K562 (cell line): Measurements from ENCODE around the gene KCTD21. TPM values are rescaled to one million over a fixed set of nuclear protein-coding genes. Genes with fewer than 3 reads are reported as not detected.

Source experiments
- CREB3 ChIP-seq: fragments of 450-650 bp; conservative IDR thresholded peaks from 2 replicates; pipeline ENCODE4 v1.6.1; 2016; ENCODE audit warnings: missing genetic modification characterization, low read depth, mild to moderate bottlenecking, missing compliant biosample characterization, moderate library complexity
- CTBP1 ChIP-seq: fragments of 450-650 bp; IDR thresholded peaks from 2 replicates; pipeline ENCODE4 v1.6.1; 2016; ENCODE audit warnings: borderline replicate concordance
- E2F3 ChIP-seq: fragments of 250-450 bp; sonication (Bioruptor Pico); IDR thresholded peaks from 2 replicates; pipeline ENCODE4 v1.4.0; 2020; ENCODE audit warnings: mild to moderate bottlenecking
- HDAC2 ChIP-seq: fragments of 450-650 bp; IDR thresholded peaks from 2 replicates; pipeline ENCODE4 v1.6.1; 2016; ENCODE audit warnings: mild to moderate bottlenecking
- HDAC3 ChIP-seq: fragments of 450-650 bp; IDR thresholded peaks from 2 replicates; pipeline ENCODE4 v1.6.1; 2018; ENCODE audit warnings: borderline replicate concordance, mild to moderate bottlenecking, moderate library complexity; ENCODE audit not compliant: partially characterized antibody
- JUND ChIP-seq, 2 experiments: IDR thresholded peaks; 2 replicates in 1 of 2; 3 replicates in 1 of 2; pipeline ENCODE4 v1.6.1; 2011; ENCODE audit warnings: borderline replicate concordance in 2 of 2, low read depth in 2 of 2, low read length in 2 of 2, improper control_type of control experiment in 1 of 2, missing biosample characterization in 1 of 2, missing genetic modification characterization in 1 of 2, missing genetic modification reagents in 1 of 2
- KHSRP ChIP-seq: fragments of 450-650 bp; IDR thresholded peaks from 2 replicates; pipeline ENCODE4 v1.6.1; 2017
- MCM5 ChIP-seq: fragments of 450-650 bp; IDR thresholded peaks from 2 replicates; pipeline ENCODE4 v1.6.1; 2016; ENCODE audit warnings: low read depth
- NCOA6 ChIP-seq: fragments of 450-650 bp; IDR thresholded peaks from 2 replicates; pipeline ENCODE4 v1.6.1; 2017; ENCODE audit warnings: mild to moderate bottlenecking
- NR2C2 ChIP-seq, 2 experiments: fragments of 200-800 bp in 1 of 2; sonication (Bioruptor generic) in 1 of 2; sonication (generic) in 1 of 2; formaldehyde crosslinking in 1 of 2; IDR thresholded peaks; 2 replicates each; pipeline versions ENCODE4 v1.6.1 to v1.8.0; 2016 to 2022; ENCODE audit warnings: mild to moderate bottlenecking in 1 of 2, missing compliant biosample characterization in 1 of 2, missing genetic modification characterization in 1 of 2, missing genetic modification reagents in 1 of 2
- SMARCC2 ChIP-seq: fragments of 450-650 bp; IDR thresholded peaks from 2 replicates; pipeline ENCODE4 v1.6.1; 2017; ENCODE audit warnings: antibody characterized with exemption, moderate library complexity, mild to moderate bottlenecking, low read depth
- ZBTB8A ChIP-seq: fragments of 450-650 bp; IDR thresholded peaks from 2 replicates; pipeline ENCODE4 v1.6.1; 2018; ENCODE audit warnings: mild to moderate bottlenecking, moderate library complexity; ENCODE audit not compliant: partially characterized antibody
- ZC3H4 ChIP-seq: sonication (generic); formaldehyde crosslinking; IDR thresholded peaks from 2 replicates; pipeline ENCODE4 v1.9.0; 2021; ENCODE audit warnings: missing genetic modification reagents, borderline replicate concordance
- ZC3H8 ChIP-seq: fragments of 450-650 bp; IDR thresholded peaks from 2 replicates; pipeline ENCODE4 v1.6.1; 2017
- ZFP36 ChIP-seq: fragments of 150-350 bp; IDR thresholded peaks from 2 replicates; pipeline ENCODE4 v1.6.1; 2018; ENCODE audit warnings: low read length, low read depth; ENCODE audit not compliant: partially characterized antibody
- ZNF175 ChIP-seq: fragments of 200-800 bp; sonication (Bioruptor generic); IDR thresholded peaks from 2 replicates; pipeline ENCODE4 v1.6.1; 2016; ENCODE audit warnings: low read depth, mild to moderate bottlenecking, missing genetic modification characterization, missing compliant biosample characterization
- ZNF561 ChIP-seq: fragments of 450-650 bp; formaldehyde crosslinking; conservative IDR thresholded peaks from 2 replicates; pipeline ENCODE4 v1.4.0; 2020; ENCODE audit warnings: mild to moderate bottlenecking, moderate library complexity
- polyA plus RNA-seq, 8 experiments: library from polyadenylated mRNA; depleted of rRNA in 4 of 8; stranded (reverse) in 5 of 8; unstranded in 3 of 8; fragments of >200 nt; fragmentation: Nextera tagmentation in 2 of 8; fragmentation: Illumina TruSeq in 1 of 8; extraction: Ambion mirVana in 2 of 8; extraction: Trizol in 1 of 8; gene quantifications; 2 replicates each; pipeline versions ENCODE4 v1.2.1 to v1.2.3, GENCODE V29; 2011 to 2014; ENCODE audit warnings: inconsistent platforms in 1 of 8, missing spikeins in 1 of 8
- total RNA-seq, 7 experiments: library from RNA; depleted of rRNA in 6 of 7; stranded (reverse); fragments of >200 nt in 6 of 7; fragmentation: Illumina TruSeq in 2 of 7; extraction: Trizol in 2 of 7; gene quantifications; 2 replicates each; pipeline versions ENCODE4 v1.2.1 to v1.2.3, GENCODE V29; 2011 to 2021; ENCODE audit warnings: low replicate concordance in 1 of 7
- TF ChIP-seq, protein P1 (sequence below): fragments of 450-650 bp; IDR thresholded peaks from 2 replicates; pipeline ENCODE4 v1.6.1; 2018; ENCODE audit not compliant: partially characterized antibody
- TF ChIP-seq, protein P2 (sequence below): fragments of 450-650 bp; formaldehyde crosslinking; IDR thresholded peaks from 2 replicates; pipeline ENCODE4 v1.4.0; 2022; ENCODE audit warnings: missing genetic modification characterization

The KCTD21 gene
- total and polyA plus RNA-seq, 9 of the 15 experiments (the other 6 are each of a cell fraction or from before 2014, with no cell fraction given), result 0.34 to 5.4 (median 1.9) TPM

- TF ChIP-seq JUND (IDR thresholded peaks at IDR 0.05; ENCODE audit: borderline replicate concordance, low read depth, low read length) (peak; percentile 44; the same call in 1 of the 2 replicates), JUND (tag; IDR thresholded peaks at IDR 0.05; ENCODE audit: borderline replicate concordance, low read depth, low read length) (peak; percentile 38; the same call in 2 of the 3 replicates), MCM5 (no peak), E2F3 (CRISPR knock-in tag) (no peak), KHSRP (no peak), HDAC3 (peak; percentile 80), NR2C2 (CRISPR knock-in tag; IDR thresholded peaks at IDR 0.05) (peak; percentile 59; the same call in 1 of the 2 replicates), NR2C2 (tag; IDR thresholded peaks at IDR 0.05) (peak; percentile 98), HDAC2 (peak; percentile 52; the same call in 1 of the 2 replicates), NCOA6 (no peak), ZC3H8 (no peak), CREB3 (tag) (no peak), ZBTB8A (no peak), ZNF175 (CRISPR knock-in tag) (0 out of 2 replicates have a peak, but pooled peaks have one; percentile 15), ZFP36 (no peak), SMARCC2 (peak; percentile 20; the same call in 1 of the 2 replicates), ZC3H4 (no peak), CTBP1 (peak; percentile 23; the same call in 1 of the 2 replicates), ZNF561 (no peak)
- TF ChIP-seq, protein P1, sequence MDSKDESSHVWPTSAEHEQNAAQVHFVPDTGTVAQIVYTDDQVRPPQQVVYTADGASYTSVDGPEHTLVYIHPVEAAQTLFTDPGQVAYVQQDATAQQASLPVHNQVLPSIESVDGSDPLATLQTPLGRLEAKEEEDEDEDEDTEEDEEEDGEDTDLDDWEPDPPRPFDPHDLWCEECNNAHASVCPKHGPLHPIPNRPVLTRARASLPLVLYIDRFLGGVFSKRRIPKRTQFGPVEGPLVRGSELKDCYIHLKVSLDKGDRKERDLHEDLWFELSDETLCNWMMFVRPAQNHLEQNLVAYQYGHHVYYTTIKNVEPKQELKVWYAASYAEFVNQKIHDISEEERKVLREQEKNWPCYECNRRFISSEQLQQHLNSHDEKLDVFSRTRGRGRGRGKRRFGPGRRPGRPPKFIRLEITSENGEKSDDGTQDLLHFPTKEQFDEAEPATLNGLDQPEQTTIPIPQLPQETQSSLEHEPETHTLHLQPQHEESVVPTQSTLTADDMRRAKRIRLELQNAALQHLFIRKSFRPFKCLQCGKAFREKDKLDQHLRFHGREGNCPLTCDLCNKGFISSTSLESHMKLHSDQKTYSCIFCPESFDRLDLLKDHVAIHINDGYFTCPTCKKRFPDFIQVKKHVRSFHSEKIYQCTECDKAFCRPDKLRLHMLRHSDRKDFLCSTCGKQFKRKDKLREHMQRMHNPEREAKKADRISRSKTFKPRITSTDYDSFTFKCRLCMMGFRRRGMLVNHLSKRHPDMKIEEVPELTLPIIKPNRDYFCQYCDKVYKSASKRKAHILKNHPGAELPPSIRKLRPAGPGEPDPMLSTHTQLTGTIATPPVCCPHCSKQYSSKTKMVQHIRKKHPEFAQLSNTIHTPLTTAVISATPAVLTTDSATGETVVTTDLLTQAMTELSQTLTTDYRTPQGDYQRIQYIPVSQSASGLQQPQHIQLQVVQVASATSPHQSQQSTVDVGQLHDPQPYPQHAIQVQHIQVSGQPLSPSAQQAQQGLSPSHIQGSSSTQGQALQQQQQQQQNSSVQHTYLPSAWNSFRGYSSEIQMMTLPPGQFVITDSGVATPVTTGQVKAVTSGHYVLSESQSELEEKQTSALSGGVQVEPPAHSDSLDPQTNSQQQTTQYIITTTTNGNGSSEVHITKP, result no peak
- TF ChIP-seq, protein P2, sequence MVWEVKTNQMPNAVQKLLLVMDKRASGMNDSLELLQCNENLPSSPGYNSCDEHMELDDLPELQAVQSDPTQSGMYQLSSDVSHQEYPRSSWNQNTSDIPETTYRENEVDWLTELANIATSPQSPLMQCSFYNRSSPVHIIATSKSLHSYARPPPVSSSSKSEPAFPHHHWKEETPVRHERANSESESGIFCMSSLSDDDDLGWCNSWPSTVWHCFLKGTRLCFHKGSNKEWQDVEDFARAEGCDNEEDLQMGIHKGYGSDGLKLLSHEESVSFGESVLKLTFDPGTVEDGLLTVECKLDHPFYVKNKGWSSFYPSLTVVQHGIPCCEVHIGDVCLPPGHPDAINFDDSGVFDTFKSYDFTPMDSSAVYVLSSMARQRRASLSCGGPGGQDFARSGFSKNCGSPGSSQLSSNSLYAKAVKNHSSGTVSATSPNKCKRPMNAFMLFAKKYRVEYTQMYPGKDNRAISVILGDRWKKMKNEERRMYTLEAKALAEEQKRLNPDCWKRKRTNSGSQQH, result no peak
Measured at GRCh38 chr11:78139422-78140391, 48.7 kb downstream of the KCTD21 start, which contains the start of gene ALG8 (continued).
